Measurements from ENCODE around the gene GTPBP4.

DNA sequence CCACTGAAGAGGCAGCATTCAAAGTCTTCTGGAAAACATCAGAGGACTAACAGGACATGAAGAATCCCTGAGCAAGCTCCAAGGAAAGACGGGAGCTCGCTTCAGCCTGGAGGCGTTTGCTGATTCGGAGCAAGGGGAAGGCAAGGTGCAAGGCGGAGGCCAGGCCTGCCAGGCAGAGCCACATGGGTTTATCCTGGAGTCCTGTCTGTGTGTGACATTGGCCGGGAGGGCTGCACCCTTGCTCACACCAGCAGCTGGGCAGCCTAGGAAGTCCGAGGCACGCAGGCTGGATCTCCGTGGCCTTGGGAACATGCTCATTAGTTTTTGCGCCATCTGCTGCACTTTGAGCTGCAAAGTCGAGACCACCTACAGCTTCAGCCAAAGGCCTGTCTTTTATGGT lies 34.4 kb upstream of the GTPBP4 start:
- TF ChIP-seq, protein P1, sequence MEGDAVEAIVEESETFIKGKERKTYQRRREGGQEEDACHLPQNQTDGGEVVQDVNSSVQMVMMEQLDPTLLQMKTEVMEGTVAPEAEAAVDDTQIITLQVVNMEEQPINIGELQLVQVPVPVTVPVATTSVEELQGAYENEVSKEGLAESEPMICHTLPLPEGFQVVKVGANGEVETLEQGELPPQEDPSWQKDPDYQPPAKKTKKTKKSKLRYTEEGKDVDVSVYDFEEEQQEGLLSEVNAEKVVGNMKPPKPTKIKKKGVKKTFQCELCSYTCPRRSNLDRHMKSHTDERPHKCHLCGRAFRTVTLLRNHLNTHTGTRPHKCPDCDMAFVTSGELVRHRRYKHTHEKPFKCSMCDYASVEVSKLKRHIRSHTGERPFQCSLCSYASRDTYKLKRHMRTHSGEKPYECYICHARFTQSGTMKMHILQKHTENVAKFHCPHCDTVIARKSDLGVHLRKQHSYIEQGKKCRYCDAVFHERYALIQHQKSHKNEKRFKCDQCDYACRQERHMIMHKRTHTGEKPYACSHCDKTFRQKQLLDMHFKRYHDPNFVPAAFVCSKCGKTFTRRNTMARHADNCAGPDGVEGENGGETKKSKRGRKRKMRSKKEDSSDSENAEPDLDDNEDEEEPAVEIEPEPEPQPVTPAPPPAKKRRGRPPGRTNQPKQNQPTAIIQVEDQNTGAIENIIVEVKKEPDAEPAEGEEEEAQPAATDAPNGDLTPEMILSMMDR (optimal IDR thresholded peaks at IDR 0.05 in 1 of 3, IDR thresholded peaks at IDR 0.05 in 1 of 3, conservative IDR thresholded peaks at IDR 0.05 in 1 of 3; ENCODE audit: extremely low read depth in 1 of 3, insufficient read depth in 2 of 3, low read length in 3 of 3): no peak
- TF ChIP-seq EZH2 (IDR thresholded peaks at IDR 0.05; ENCODE audit: low read length): no peak
